SK-N-MC (cell line): ENCODE data around the gene TGFB1.
A peak's percentile ranks its signal among the peaks of the same experiment; 100 is the strongest.

Experiments
- EZH2 ChIP-seq: fragments of 200-600 bp; sonication (generic); IDR thresholded peaks from one replicate; pipeline ENCODE4 v1.6.1; 2017; ENCODE audit warnings: antibody characterized with exemption
- POLR2AphosphoS5 ChIP-seq: IDR thresholded peaks from 2 replicates; pipeline ENCODE4 v1.6.1; 2012; ENCODE audit warnings: mild to moderate bottlenecking, low read depth, low read length, borderline replicate concordance

- TF ChIP-seq EZH2 (no peak), POLR2AphosphoS5 (peak; percentile 50)
Measured at GRCh38 chr19:41323430-41324125, 30.1 kb downstream of the TGFB1 start.
